ENCODE measurements around the gene LRP11. TPM values are rescaled to one million over a fixed set of nuclear protein-coding genes. Genes with fewer than 3 reads are reported as not detected.

The LRP11 gene
- total and polyA plus RNA-seq, 2 of the 13 experiments (the other 11 are each of a cell fraction or from before 2014, with no cell fraction given), result 32.4 to 48.9 TPM

- TF ChIP-seq TRIM22 (IDR thresholded peaks at IDR 0.05) (no peak), SSRP1 (CRISPR knock-in tag; IDR thresholded peaks at IDR 0.05) (no peak), ZBTB3 (CRISPR knock-in tag; IDR thresholded peaks at IDR 0.05; ENCODE audit: borderline replicate concordance, low read depth) (no peak), NFRKB (IDR thresholded peaks at IDR 0.05) (no peak), ZNF432 (CRISPR knock-in tag; IDR thresholded peaks at IDR 0.05; ENCODE audit: borderline replicate concordance) (no peak), JUND (CRISPR knock-in tag; IDR thresholded peaks at IDR 0.05) (no peak), ZNF503 (CRISPR knock-in tag; IDR thresholded peaks at IDR 0.05) (no peak), ZBTB14 (CRISPR knock-in tag; IDR thresholded peaks at IDR 0.05) (no peak), ZNF30 (CRISPR knock-in tag; IDR thresholded peaks at IDR 0.05) (no peak), CEBPZ (IDR thresholded peaks at IDR 0.05; ENCODE audit: low read length) (no peak), ZNF709 (CRISPR knock-in tag; IDR thresholded peaks at IDR 0.05) (no peak), TCF7 (IDR thresholded peaks at IDR 0.05; ENCODE audit: low read depth) (no peak), ZMYM4 (CRISPR knock-in tag; IDR thresholded peaks at IDR 0.05) (no peak), ZFP36 (IDR thresholded peaks at IDR 0.05; ENCODE audit: borderline replicate concordance, low read depth, low read length, partially characterized antibody) (no peak), DZIP1 (CRISPR knock-in tag; IDR thresholded peaks at IDR 0.05) (no peak), HNRNPH1 (optimal IDR thresholded peaks at IDR 0.05; ENCODE audit: low read depth, low read length) (no peak), ZNF34 (CRISPR knock-in tag; IDR thresholded peaks at IDR 0.05; ENCODE audit: borderline replicate concordance) (no peak), PHF20 (CRISPR knock-in tag; IDR thresholded peaks at IDR 0.05) (no peak)
These were observed 23.6 kb downstream of the LRP11 start (continued) for GRCh38 chr6:149840345-149841075.
